Stimulated activated CD4-positive, alpha-beta T cell treated with anti-CD3 and anti-CD28 coated beads, Interleukin-2, amount 100 ng/mL, for 24 hours (primary cell): Measurements from ENCODE around the gene FGF10.

Experiments used
- DNase-seq, 2 donors: peaks; one replicate each; pipeline ENCODE4 v3.0.0-alpha.2; 2020

FGF10 gene

GRCh38 chr5:44345871-44346270 is 43.3 kb downstream of the FGF10 start:
- no peak for DNase-seq

- DNase-seq = no peak
Measured at GRCh38 chr5:44336708-44337107, 52.5 kb downstream of the FGF10 start.

- no peak for DNase-seq
Measured at GRCh38 chr5:44334622-44335021, 54.6 kb downstream of the FGF10 start.

GRCh38 chr5:44332285-44332971 is 56.8 kb downstream of the FGF10 start:
- DNase-seq = no peak

GRCh38 chr5:44331471-44332050 is 57.7 kb downstream of the FGF10 start:
- no peak for DNase-seq

GRCh38 chr5:44329716-44330115 is 59.5 kb downstream of the FGF10 start:
- no peak for DNase-seq

- DNase-seq = no peak
Measured at GRCh38 chr5:44321144-44321725, 68.0 kb downstream of the FGF10 start.

- DNase-seq = no peak
Measured at GRCh38 chr5:44320188-44320587, 69.0 kb downstream of the FGF10 start.

GRCh38 chr5:44318883-44319282 is 70.3 kb downstream of the FGF10 start:
- DNase-seq = no peak

GRCh38 chr5:44312374-44312773 is 76.8 kb downstream of the FGF10 start:
- DNase-seq = no peak

GRCh38 chr5:44300551-44300950 is 88.7 kb downstream of the FGF10 start:
- no peak for DNase-seq

- DNase-seq = no peak
Measured at GRCh38 chr5:44299394-44299793, 89.8 kb downstream of the FGF10 start.

GRCh38 chr5:44294516-44294915 is 94.7 kb downstream of the FGF10 start:
- DNase-seq = no peak

GRCh38 chr5:44292736-44293135 is 96.5 kb downstream of the FGF10 start:
- no peak for DNase-seq

GRCh38 chr5:44278469-44278868 is 110.8 kb downstream of the FGF10 start:
- DNase-seq = no peak

GRCh38 chr5:44275908-44276307 is 113.3 kb downstream of the FGF10 start:
- DNase-seq = no peak

GRCh38 chr5:44275329-44275728 is 113.9 kb downstream of the FGF10 start:
- DNase-seq = no peak

- no peak for DNase-seq
Measured at GRCh38 chr5:44267909-44268308, 121.3 kb downstream of the FGF10 start.

GRCh38 chr5:44266882-44267576 is 122.2 kb downstream of the FGF10 start:
- DNase-seq = no peak

- no peak for DNase-seq
Measured at GRCh38 chr5:44265713-44266112, 123.5 kb downstream of the FGF10 start.

GRCh38 chr5:44260793-44261192 is 128.4 kb downstream of the FGF10 start:
- DNase-seq = no peak

- no peak for DNase-seq
Measured at GRCh38 chr5:44257653-44258365, 131.4 kb downstream of the FGF10 start.

- DNase-seq = no peak
Measured at GRCh38 chr5:44257221-44257620, 132.0 kb downstream of the FGF10 start.
